ENCODE data around the gene IL7R. TPM values are rescaled to one million over a fixed set of nuclear protein-coding genes. Genes with fewer than 3 reads are reported as not detected.
A peak's percentile ranks its signal among the peaks of the same experiment; 100 is the strongest.
"Not testable (repeated sequence)": the region's sequence is repeated elsewhere in the genome, so short reads cannot be mapped to it uniquely, and the experiment has no call there.

Gene IL7R
- total RNA-seq, 1 experiment from 2014 or later, result 0.41 TPM

DNA sequence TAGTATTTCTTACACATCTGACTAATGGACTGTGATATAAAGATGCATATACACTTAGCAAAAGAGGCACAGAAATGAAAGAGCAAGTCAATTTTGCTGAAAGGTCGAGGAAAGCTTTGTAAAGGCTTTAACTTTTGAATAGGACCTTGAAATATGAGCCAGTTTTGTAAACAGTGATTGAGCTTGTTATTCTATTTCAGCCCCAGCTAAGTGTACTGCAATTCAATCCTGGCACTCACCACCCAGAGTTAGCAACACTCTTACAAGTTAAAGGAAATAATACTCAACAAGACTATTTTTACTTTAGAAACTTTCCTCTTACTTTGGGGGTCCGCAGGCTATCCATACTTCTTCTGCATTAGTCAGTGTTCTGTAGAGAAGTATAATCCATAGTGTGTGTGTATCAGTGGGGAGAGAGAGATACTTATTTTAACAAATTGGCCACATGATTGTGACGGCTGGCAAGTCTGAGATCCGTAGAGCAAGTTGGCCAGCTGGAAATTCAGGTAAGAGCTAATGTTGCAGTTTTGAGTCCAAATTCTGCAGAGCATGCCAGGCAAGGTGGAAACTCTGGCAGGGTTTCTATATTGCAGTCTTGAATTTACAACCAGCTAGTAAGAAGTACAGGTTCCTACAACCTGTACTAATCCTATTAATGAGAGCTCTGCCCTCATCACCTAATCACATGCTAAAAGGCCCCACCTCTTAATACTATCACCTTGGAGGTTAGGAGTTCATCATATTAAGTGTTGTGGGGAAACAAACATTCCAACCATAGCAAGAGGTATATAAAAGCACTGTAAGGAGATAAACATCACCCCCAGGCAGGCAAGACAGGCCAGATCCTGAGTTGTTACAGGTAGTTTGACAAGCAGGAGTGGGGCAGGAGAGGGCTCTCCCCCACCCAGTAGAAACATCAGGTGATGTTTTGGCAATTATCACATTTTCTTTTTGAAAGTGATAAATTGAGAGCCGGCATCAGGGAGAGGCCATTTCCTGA, 33.6 kb downstream of the IL7R start:
- peak overlapping the region; percentile 15 for H3K4me2 ChIP-seq
- peaks cover 22% of the 10 kb centered on the region for H3K4me1 ChIP-seq (replicated peaks; ENCODE audit: insufficient read depth)
- intact Hi-C loops (cut with micrococcal nuclease; ENCODE audit: unreplicated experiment), result no loop called here
- H4K20me1 ChIP-seq (ENCODE audit: insufficient read depth), result no peaks in the 10 kb centered on the region
- ChIA-PET CTCF (no interaction called here), POLR2A (ENCODE audit: unreplicated experiment) (no interaction called here)
- peak; percentile 8 to 69 for DNase-seq
- H3K9me2 ChIP-seq (ENCODE audit: insufficient read depth), result no peaks in the 10 kb centered on the region
- no peaks in the 10 kb centered on the region for H3K36me3 ChIP-seq (ENCODE audit: low read depth)
- no peak for TF ChIP-seq EZH2 (IDR thresholded peaks at IDR 0.05; ENCODE audit: low read depth)
- TF ChIP-seq, protein P1, sequence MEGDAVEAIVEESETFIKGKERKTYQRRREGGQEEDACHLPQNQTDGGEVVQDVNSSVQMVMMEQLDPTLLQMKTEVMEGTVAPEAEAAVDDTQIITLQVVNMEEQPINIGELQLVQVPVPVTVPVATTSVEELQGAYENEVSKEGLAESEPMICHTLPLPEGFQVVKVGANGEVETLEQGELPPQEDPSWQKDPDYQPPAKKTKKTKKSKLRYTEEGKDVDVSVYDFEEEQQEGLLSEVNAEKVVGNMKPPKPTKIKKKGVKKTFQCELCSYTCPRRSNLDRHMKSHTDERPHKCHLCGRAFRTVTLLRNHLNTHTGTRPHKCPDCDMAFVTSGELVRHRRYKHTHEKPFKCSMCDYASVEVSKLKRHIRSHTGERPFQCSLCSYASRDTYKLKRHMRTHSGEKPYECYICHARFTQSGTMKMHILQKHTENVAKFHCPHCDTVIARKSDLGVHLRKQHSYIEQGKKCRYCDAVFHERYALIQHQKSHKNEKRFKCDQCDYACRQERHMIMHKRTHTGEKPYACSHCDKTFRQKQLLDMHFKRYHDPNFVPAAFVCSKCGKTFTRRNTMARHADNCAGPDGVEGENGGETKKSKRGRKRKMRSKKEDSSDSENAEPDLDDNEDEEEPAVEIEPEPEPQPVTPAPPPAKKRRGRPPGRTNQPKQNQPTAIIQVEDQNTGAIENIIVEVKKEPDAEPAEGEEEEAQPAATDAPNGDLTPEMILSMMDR (conservative IDR thresholded peaks at IDR 0.05), result no peak
- H3F3A ChIP-seq (ENCODE audit: insufficient read depth, low read depth), result 0 out of 2 replicates have a peak, but pooled peaks cover 2% of the 10 kb centered on the region
- H2AFZ ChIP-seq, result 0 out of 2 replicates have a peak overlapping the region, but pooled peaks have one; percentile 3
- no peaks in the 10 kb centered on the region for H3K79me2 ChIP-seq (ENCODE audit: low read depth)
- no peaks in the 10 kb centered on the region for H3K9me3 ChIP-seq (ENCODE audit: insufficient read depth, low read depth)
- H3K27ac ChIP-seq, result peak overlapping the region; percentile 13; the same call in 1 of the 2 replicates
- no peak overlapping the region for H3K4me3 ChIP-seq
- no peaks in the 10 kb centered on the region for H3K27me3 ChIP-seq (ENCODE audit: insufficient read depth, low read depth)
- no TSS peak for BruUV-seq (replicated peaks)

- CTCF ChIA-PET; BruUV-seq (replicated peaks); H3K36me3 ChIP-seq (ENCODE audit: low read depth); H3K9me3 ChIP-seq (ENCODE audit: insufficient read depth, low read depth); DNase-seq; H3K4me3 ChIP-seq; H3K9me2 ChIP-seq (ENCODE audit: insufficient read depth); H4K20me1 ChIP-seq (ENCODE audit: insufficient read depth); H3K27me3 ChIP-seq (ENCODE audit: insufficient read depth, low read depth); H3K79me2 ChIP-seq (ENCODE audit: low read depth); POLR2A ChIA-PET (ENCODE audit: unreplicated experiment); H3K27ac ChIP-seq; intact Hi-C loops (cut with micrococcal nuclease; ENCODE audit: unreplicated experiment); H3F3A ChIP-seq (ENCODE audit: insufficient read depth, low read depth); H3K4me2 ChIP-seq; H2AFZ ChIP-seq: not testable (repeated sequence)
- H3K4me1 ChIP-seq (replicated peaks; ENCODE audit: insufficient read depth), result peaks cover 20% of the 10 kb centered on the region
These were observed 36.1 kb downstream of the IL7R start for GRCh38 chr5:35892799-35893198.

DNA sequence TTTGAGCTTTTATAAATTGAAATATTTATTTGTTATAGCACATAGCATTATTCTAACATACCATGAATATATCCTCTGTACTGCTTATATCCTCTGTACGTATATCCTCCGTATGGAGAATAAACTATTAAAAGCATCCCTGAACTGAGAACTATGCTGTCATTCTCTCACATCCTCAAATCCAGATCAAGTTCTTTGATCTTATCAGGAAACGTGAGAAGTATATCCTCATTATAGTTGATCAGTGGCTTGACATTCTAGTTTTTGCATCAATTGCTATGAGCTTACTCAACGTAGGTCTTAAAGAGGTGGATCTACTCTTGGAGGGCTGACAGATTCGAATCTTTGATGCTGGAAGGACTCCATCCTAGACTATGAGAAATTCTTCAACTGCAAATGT, 37.4 kb downstream of the IL7R start:
- DNase-seq, result no peak
- peaks cover 20% of the 10 kb centered on the region for H3K4me1 ChIP-seq (replicated peaks; ENCODE audit: insufficient read depth)
- ChIA-PET POLR2A (ENCODE audit: unreplicated experiment) (interaction anchor here (0.6 kb wide), 1 partner anchor 14 kb away, joined by 3 read pairs; no protein-coding TSS in a partner anchor), CTCF (no interaction called here)
- H3K27me3 ChIP-seq (ENCODE audit: insufficient read depth, low read depth), result no peaks in the 10 kb centered on the region
- no peak overlapping the region for H3K4me2 ChIP-seq
- no peaks in the 10 kb centered on the region for H4K20me1 ChIP-seq (ENCODE audit: insufficient read depth)
- H3K27ac ChIP-seq, result no peak overlapping the region
- TF ChIP-seq EZH2 (IDR thresholded peaks at IDR 0.05; ENCODE audit: low read depth), result no peak
- TF ChIP-seq, protein P1 (conservative IDR thresholded peaks at IDR 0.05), result no peak
- no peak overlapping the region for H2AFZ ChIP-seq
- no TSS peak for BruUV-seq (replicated peaks)
- H3K4me3 ChIP-seq, result no peak overlapping the region
- H3K9me2 ChIP-seq (ENCODE audit: insufficient read depth), result no peaks in the 10 kb centered on the region
- no peaks in the 10 kb centered on the region for H3K79me2 ChIP-seq (ENCODE audit: low read depth)
- intact Hi-C loops (cut with micrococcal nuclease; ENCODE audit: unreplicated experiment), result no loop called here
- H3K9me3 ChIP-seq (ENCODE audit: insufficient read depth, low read depth), result no peaks in the 10 kb centered on the region
- H3F3A ChIP-seq (ENCODE audit: insufficient read depth, low read depth), result no peaks in the 10 kb centered on the region
- H3K36me3 ChIP-seq (ENCODE audit: low read depth), result no peaks in the 10 kb centered on the region

All from PC-9 (cell line).